ENCODE measurements around the gene PPRC1.

The PPRC1 gene

DNA sequence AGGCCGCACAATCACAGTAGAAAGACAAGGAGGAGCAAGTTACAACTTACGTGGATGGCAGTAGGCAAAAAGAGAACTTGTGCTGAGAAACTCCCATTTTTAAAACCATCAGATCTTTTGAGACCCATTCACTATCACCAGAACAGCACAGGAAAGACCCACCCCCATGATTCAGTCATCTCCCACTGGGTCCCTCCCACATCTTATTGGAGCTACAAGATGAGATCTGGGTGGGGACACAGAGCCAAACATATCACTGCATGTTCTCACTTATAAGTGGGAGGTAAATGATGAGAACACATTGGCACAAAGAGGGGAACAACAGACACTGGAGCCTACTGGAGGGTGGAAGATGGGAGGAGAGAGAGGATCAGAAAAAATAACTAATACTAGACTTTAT is 51.8 kb downstream of the PPRC1 start:
- Histone ChIP-seq H3K27ac (replicated peaks) (no peak overlapping the region), H3K4me3 (replicated peaks; ENCODE audit: insufficient read depth, low read length) (no peak overlapping the region), H3K27me3 (ENCODE audit: insufficient read depth, poor library complexity, severe bottlenecking) (no peaks in the 10 kb centered on the region)
- no peak for DNase-seq (ENCODE audit: low read depth in 1 of 2, low spot score in 1 of 2)
- TF ChIP-seq POLR2AphosphoS5 (IDR thresholded peaks at IDR 0.05; ENCODE audit: low read depth) (no peak), GABPA (IDR thresholded peaks at IDR 0.05; ENCODE audit: low read depth) (no peak), SPI1 (IDR thresholded peaks at IDR 0.05; ENCODE audit: borderline replicate concordance, low read depth) (no peak)
- TF ChIP-seq, protein P1, sequence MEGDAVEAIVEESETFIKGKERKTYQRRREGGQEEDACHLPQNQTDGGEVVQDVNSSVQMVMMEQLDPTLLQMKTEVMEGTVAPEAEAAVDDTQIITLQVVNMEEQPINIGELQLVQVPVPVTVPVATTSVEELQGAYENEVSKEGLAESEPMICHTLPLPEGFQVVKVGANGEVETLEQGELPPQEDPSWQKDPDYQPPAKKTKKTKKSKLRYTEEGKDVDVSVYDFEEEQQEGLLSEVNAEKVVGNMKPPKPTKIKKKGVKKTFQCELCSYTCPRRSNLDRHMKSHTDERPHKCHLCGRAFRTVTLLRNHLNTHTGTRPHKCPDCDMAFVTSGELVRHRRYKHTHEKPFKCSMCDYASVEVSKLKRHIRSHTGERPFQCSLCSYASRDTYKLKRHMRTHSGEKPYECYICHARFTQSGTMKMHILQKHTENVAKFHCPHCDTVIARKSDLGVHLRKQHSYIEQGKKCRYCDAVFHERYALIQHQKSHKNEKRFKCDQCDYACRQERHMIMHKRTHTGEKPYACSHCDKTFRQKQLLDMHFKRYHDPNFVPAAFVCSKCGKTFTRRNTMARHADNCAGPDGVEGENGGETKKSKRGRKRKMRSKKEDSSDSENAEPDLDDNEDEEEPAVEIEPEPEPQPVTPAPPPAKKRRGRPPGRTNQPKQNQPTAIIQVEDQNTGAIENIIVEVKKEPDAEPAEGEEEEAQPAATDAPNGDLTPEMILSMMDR (IDR thresholded peaks at IDR 0.05; ENCODE audit: insufficient read depth, low read length), result no peak
- TF ChIP-seq, protein P2, sequence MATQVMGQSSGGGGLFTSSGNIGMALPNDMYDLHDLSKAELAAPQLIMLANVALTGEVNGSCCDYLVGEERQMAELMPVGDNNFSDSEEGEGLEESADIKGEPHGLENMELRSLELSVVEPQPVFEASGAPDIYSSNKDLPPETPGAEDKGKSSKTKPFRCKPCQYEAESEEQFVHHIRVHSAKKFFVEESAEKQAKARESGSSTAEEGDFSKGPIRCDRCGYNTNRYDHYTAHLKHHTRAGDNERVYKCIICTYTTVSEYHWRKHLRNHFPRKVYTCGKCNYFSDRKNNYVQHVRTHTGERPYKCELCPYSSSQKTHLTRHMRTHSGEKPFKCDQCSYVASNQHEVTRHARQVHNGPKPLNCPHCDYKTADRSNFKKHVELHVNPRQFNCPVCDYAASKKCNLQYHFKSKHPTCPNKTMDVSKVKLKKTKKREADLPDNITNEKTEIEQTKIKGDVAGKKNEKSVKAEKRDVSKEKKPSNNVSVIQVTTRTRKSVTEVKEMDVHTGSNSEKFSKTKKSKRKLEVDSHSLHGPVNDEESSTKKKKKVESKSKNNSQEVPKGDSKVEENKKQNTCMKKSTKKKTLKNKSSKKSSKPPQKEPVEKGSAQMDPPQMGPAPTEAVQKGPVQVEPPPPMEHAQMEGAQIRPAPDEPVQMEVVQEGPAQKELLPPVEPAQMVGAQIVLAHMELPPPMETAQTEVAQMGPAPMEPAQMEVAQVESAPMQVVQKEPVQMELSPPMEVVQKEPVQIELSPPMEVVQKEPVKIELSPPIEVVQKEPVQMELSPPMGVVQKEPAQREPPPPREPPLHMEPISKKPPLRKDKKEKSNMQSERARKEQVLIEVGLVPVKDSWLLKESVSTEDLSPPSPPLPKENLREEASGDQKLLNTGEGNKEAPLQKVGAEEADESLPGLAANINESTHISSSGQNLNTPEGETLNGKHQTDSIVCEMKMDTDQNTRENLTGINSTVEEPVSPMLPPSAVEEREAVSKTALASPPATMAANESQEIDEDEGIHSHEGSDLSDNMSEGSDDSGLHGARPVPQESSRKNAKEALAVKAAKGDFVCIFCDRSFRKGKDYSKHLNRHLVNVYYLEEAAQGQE (IDR thresholded peaks at IDR 0.05; ENCODE audit: insufficient replicate concordance, low read depth), result no peak

DNA sequence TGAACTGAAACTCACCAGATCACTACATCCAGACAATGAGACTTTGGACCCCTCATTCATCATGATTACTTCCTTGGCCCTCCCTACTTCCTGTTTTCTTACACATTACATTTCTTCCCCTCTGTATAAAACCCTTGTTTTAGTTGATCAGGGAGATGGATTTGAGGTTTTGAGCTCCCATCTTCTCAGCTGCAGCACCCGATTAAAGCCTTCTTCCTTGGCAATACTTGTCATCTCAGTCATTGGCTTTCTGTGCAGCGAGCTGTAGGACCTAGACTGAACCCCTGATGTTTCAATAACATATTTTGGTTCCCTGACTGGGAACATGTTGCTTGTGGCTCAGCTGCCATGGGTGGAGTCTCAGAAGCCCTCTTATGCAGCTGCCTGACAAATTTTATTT is 52.4 kb downstream of the PPRC1 start:
- Histone ChIP-seq H3K27ac (replicated peaks) (no peak overlapping the region), H3K27me3 (ENCODE audit: insufficient read depth, poor library complexity, severe bottlenecking) (no peaks in the 10 kb centered on the region), H3K4me3 (replicated peaks; ENCODE audit: insufficient read depth, low read length) (no peak overlapping the region)
- no peak for DNase-seq (ENCODE audit: low read depth in 1 of 2, low spot score in 1 of 2)
- TF ChIP-seq POLR2AphosphoS5 (IDR thresholded peaks at IDR 0.05; ENCODE audit: low read depth) (no peak), SPI1 (IDR thresholded peaks at IDR 0.05; ENCODE audit: borderline replicate concordance, low read depth) (no peak)

DNA sequence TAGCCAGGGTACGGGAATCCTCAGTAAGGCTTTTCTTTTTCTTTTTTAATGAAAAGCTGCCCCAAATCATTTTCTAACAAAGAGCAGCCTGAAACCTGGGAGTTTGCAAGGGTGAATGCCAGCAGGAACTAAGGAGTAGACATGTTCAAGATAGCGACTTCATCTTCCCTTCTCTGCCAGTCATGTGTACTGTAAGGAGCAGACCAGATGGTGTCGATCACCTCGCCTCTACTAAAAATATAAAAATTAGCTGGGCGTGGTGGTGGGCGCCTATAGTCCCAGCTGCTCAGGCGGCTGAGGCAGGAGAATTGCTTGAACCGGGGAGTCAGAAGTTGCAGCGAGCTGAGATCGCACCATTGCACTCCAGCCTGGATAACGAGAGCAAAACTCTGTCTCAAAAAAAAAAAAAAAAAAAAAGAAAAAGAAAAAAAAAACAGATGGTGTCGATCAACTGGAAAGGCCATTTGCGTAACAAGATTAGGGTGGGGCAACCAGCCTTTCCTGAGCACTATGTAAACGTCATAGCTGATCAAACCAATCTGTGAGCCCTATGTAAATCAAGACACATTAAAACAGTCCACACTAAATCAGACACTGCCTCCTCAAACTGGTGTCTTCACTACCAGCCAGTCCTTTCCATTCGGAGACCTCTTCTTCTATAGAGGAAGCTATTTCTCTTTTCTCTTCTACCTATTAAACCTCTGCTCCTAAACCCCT is 53.1 kb downstream of the PPRC1 start:
- TF ChIP-seq POLR2AphosphoS5 (IDR thresholded peaks at IDR 0.05; ENCODE audit: low read depth) (no peak), GABPA (IDR thresholded peaks at IDR 0.05; ENCODE audit: low read depth) (no peak), SPI1 (IDR thresholded peaks at IDR 0.05; ENCODE audit: borderline replicate concordance, low read depth) (no peak)
- TF ChIP-seq, protein P2 (IDR thresholded peaks at IDR 0.05; ENCODE audit: insufficient replicate concordance, low read depth), result no peak
- TF ChIP-seq, protein P1 (IDR thresholded peaks at IDR 0.05; ENCODE audit: insufficient read depth, low read length), result no peak
- Histone ChIP-seq H3K4me3 (replicated peaks; ENCODE audit: insufficient read depth, low read length) (no peak overlapping the region), H3K27me3 (ENCODE audit: insufficient read depth, poor library complexity, severe bottlenecking) (no peaks in the 10 kb centered on the region), H3K27ac (replicated peaks) (no peak overlapping the region)
- no peak for DNase-seq (ENCODE audit: low read depth in 1 of 2, low spot score in 1 of 2)

DNA sequence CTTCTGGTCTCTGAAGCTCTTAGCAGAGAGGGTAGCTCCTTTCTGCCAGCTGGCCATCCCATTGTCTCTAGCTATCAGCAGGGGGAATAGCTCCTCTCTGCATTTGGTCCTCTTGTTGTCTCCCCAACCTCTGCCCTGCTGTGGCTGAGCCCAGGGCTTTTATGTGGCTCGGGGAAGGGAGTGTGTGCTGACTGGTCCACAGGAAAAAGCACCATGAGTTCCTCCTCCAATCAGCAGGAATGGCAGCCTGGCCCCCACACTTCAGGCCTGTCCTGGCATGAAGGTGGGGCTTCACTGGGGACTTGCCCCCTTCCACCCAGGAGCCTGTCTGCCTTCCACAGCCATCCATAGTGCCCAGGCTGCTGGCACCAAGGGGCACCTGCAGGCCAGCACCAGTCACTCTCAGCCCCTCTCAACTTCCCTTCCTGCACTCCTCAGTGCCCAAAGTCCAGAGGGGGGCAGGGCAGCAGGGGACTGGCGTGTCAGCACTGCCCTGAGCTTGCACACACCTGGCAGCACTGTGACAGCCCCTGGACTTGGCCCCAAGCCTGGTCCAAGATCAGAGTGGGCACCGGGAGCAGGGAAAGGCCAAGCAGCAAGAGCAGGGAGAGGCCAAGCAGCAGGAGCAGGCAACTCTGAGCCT is 55.6 kb downstream of the PPRC1 start:
- Histone ChIP-seq H3K27me3 (ENCODE audit: insufficient read depth, poor library complexity, severe bottlenecking) (no peaks in the 10 kb centered on the region), H3K4me3 (replicated peaks; ENCODE audit: insufficient read depth, low read length) (no peak overlapping the region), H3K27ac (replicated peaks) (no peak overlapping the region)
- TF ChIP-seq, protein P1 (IDR thresholded peaks at IDR 0.05; ENCODE audit: insufficient read depth, low read length), result no peak
- TF ChIP-seq, protein P2 (IDR thresholded peaks at IDR 0.05; ENCODE audit: insufficient replicate concordance, low read depth), result no peak
- no peak for TF ChIP-seq POLR2AphosphoS5 (IDR thresholded peaks at IDR 0.05; ENCODE audit: low read depth)
- no peak for TF ChIP-seq SPI1 (IDR thresholded peaks at IDR 0.05; ENCODE audit: borderline replicate concordance, low read depth)
- no peak for TF ChIP-seq GABPA (IDR thresholded peaks at IDR 0.05; ENCODE audit: low read depth)
- no peak for DNase-seq (ENCODE audit: low read depth in 1 of 2, low spot score in 1 of 2)
